Measurements from ENCODE around the gene RPS6KC1. TPM values are rescaled to one million over a fixed set of nuclear protein-coding genes. Genes with fewer than 3 reads are reported as not detected.
A peak's percentile ranks its signal among the peaks of the same experiment; 100 is the strongest.
"Not testable (repeated sequence)": the region's sequence is repeated elsewhere in the genome, so short reads cannot be mapped to it uniquely, and the experiment has no call there.

Gene RPS6KC1
- total RNA-seq, 6 donors from 2014 or later, result 8.3 to 31.4 (median 15.1) TPM

GRCh38 chr1:213015099-213016050 lies 35.7 kb upstream of the RPS6KC1 start, which contains the start of gene ANGEL2:
ANGEL2 (minus strand) TSS chr1:213015867; CDS start chr1:213015671, 196 bp downstream.
- DNase-seq (peak; percentile 94 to 98), ATAC-seq (ENCODE audit: low FRiP score in 2 of 2) (peak; percentile 99)
- Histone ChIP-seq H3K9me3 (no peaks in the 10 kb centered on the region), H3K4me3 (peak within 1 kb of the TSS; percentile 60 to 89 (median 78)), H3K27me3 (no peaks in the 10 kb centered on the region), H3K36me3 (peaks cover 0 to 22% (median 0%) of the 10 kb centered on the region in 4 donors), H3K4me1 (peaks cover 10 to 20% (median 16%) of the 10 kb centered on the region in 4 donors), H3K27ac (peak within 1 kb of the TSS; percentile 85 to 94 (median 90))
- TF ChIP-seq POLR2AphosphoS5 (IDR thresholded peaks at IDR 0.05) (peak in 1 of 2 donors; percentile 69), POLR2A (IDR thresholded peaks at IDR 0.05) (peak in 3 of 4 donors; percentile 17 to 75 (median 74)), EP300 (IDR thresholded peaks at IDR 0.05) (no peak), CTCF (IDR thresholded peaks at IDR 0.05) (no peak)
- WGBS, 2 donors, result 0% methylated on average over 56 of the region's 66 CpGs

DNA sequence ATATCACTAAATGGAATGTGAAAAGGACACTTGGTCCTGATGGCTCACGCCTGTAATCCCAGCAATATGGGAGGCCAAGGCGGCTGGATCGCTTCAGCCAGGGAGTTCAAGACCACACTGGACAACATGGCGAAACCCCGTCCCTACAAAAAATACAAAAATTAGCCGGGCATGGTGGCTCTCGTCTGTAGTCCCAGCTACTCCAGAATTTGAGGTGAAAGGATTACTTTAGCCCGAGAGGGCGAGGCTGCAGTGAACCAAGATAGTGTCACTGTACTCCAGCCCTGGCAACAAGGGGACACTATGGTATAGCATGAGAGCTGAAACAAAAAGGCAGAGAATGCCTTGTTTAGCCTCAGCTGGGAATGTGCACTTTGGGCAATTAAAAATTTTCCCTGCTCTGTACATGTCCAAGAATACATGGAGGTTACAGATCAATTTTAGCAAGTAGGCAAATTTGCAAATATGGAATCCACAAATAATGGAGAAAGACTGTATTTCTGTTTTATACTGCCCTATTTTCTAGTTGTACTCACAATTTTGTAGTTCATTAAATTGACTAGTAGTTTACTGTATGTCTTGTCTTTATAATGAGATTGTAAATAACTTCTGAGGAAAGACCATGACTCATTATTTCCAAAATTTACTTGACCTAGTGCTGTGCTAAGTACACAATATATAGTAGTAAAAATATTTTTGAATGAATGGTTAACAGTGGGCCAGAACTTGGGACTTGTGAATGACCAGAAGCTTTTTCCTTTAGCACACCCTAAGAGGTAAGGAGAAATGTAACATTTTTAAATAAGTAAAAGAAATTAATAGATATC lies 33.4 kb upstream of the RPS6KC1 start:
- H3K27me3 ChIP-seq, result no peaks in the 10 kb centered on the region
- DNase-seq (no peak), ATAC-seq (ENCODE audit: low FRiP score in 2 of 2) (no peak)
- H3K36me3 ChIP-seq, result peaks cover 0 to 5% (median 0%) of the 10 kb centered on the region in 4 donors
- H3K9me3 ChIP-seq, result no peaks in the 10 kb centered on the region
- WGBS, 2 donors, result 90 to 93% methylated on average over 9 of the region's 9 CpGs
- no peak overlapping the region for H3K27ac ChIP-seq
- no peak overlapping the region for H3K4me3 ChIP-seq
- peaks cover 10 to 20% (median 16%) of the 10 kb centered on the region in 4 donors for H3K4me1 ChIP-seq
- TF ChIP-seq POLR2A (IDR thresholded peaks at IDR 0.05) (no peak), POLR2AphosphoS5 (IDR thresholded peaks at IDR 0.05) (no peak), EP300 (IDR thresholded peaks at IDR 0.05) (no peak), CTCF (IDR thresholded peaks at IDR 0.05) (no peak)

- Histone ChIP-seq H3K27ac (no peak overlapping the region), H3K9me3 (no peaks in the 10 kb centered on the region), H3K4me1 (peaks cover 4 to 10% (median 7%) of the 10 kb centered on the region in 4 donors), H3K27me3 (no peaks in the 10 kb centered on the region), H3K36me3 (no peaks in the 10 kb centered on the region), H3K4me3 (no peak overlapping the region)
- no peak for DNase-seq
- TF ChIP-seq POLR2A (IDR thresholded peaks at IDR 0.05), result no peak
- no peak for TF ChIP-seq EP300 (IDR thresholded peaks at IDR 0.05)
- no peak for TF ChIP-seq CTCF (IDR thresholded peaks at IDR 0.05)
- TF ChIP-seq POLR2AphosphoS5 (IDR thresholded peaks at IDR 0.05), result no peak
- no peak for ATAC-seq (ENCODE audit: low FRiP score in 2 of 2)
- 91 to 92% methylated on average over 4 of the region's 4 CpGs for WGBS, 2 donors
Measured at GRCh38 chr1:213019450-213019849, 31.6 kb upstream of the RPS6KC1 start.

DNA sequence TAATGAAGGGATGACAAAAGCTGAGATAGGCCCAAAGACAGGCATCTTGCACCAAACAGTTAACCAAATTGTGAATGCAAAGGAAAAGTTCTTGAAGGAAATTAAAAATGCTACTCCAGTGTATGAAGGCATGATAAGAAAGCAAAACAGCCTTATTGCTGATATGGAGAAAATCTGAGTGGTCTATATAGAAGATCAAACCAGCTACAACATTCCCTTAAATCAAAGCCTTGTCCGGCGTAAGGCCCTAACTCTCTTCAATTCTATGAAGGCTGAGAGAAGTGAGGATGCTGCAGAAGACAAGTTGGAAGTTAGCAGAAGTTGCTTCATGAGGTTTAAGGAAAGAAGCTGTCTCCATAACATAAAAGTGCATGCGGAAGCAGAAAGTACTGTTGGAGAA lies 31.0 kb upstream of the RPS6KC1 start:
- ATAC-seq (ENCODE audit: low FRiP score in 2 of 2) (no peak), DNase-seq (no peak)
- Histone ChIP-seq H3K9me3 (no peaks in the 10 kb centered on the region), H3K36me3 (no peaks in the 10 kb centered on the region), H3K27me3 (no peaks in the 10 kb centered on the region), H3K4me3 (no peak overlapping the region), H3K27ac (no peak overlapping the region), H3K4me1 (peaks cover 2 to 5% (median 4%) of the 10 kb centered on the region in 4 donors)
- TF ChIP-seq POLR2A (IDR thresholded peaks at IDR 0.05) (no peak), POLR2AphosphoS5 (IDR thresholded peaks at IDR 0.05) (no peak), EP300 (IDR thresholded peaks at IDR 0.05) (no peak), CTCF (IDR thresholded peaks at IDR 0.05) (no peak)
- WGBS, 2 donors, result 95 to 98% methylated on average over 3 of the region's 3 CpGs

DNA sequence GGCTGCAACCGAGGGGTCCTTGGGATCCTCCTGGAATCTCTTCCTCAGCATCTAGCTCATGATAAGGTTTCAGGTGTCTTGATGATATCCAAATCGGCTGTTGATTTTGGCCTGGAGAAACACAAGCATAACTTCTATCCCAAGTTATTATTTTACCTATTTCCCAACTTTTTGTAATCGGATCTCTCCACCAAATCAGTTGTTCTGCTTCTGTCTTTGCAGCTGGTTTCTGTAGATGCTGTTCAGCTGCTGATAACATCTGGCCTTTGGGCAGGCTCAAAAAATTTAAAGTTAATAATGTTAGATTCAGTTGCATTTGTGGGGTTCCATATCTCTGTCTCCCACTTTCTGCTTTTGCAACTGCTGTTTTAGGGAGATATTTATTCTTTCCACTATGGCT lies 24.0 kb upstream of the RPS6KC1 start:
- 83 to 93% methylated on average over 3 of the region's 3 CpGs for WGBS, 2 donors
- H3K9me3 ChIP-seq; H3K27ac ChIP-seq; H3K4me1 ChIP-seq; DNase-seq; H3K36me3 ChIP-seq; H3K27me3 ChIP-seq; H3K4me3 ChIP-seq; ATAC-seq (ENCODE audit: low FRiP score in 2 of 2): not testable (repeated sequence)

Data from upper lobe of left lung (tissue), 6 donors.